DLD1 (cell line): ENCODE results near the gene KRTAP23-1.

Experiments
- in situ Hi-C: cut with HindIII; loops from 2 replicates; pipeline ENCODE4 v1.10.0; 2017; ENCODE audit warnings: low sequenced_read_pairs

Gene KRTAP23-1, protein sequence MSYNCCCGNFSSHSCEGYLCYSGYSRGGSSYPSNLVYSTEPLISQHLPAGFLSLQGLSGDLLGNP

DNA sequence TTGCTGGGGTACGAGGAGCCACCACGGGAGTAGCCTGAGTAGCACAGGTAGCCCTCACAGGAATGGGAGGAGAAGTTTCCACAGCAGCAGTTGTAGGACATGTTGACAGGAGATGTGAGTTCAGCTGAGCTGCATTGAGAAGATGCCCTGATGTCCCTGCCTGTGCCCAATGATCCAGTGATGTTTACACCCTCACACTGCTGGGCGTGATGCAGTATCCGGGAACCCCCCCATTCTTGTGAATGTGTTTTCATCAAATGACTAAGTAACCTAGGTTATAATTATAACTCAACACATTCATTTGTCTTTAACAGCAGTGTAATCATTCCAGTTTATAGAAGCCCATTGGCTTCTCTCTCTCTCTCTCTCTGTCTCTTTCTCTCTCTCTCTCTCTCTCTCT lies at the start of gene KRTAP23-1:
TSS of gene KRTAP23-1 (minus strand) at position 101 of the 400 bp plus-strand sequence. CDS start at position 101, 0 bp downstream.
- in situ Hi-C loops, result no loop called here

DNA sequence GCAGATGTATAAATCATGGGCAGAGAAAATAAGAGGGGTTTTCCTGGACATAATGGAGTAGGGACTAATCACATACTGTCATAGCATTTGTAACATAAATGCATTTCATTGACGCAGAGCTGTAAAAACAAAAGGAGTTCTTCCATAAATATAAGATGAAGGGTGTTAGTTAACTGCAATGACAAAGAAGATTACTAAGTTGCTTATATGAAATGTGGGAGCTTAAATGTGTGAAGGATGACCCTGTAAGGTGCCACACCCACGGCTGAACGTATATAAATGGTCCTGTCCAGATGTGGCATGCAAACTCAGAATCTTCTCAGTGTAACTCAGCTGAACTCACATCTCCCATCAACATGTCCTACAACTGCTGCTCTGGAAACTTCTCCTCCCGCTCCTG lies 47.3 kb upstream of the KRTAP23-1 start, which contains the start of gene KRTAP13-1:
TSS of gene KRTAP13-1 (plus strand) at position 301 of the 400 bp plus-strand sequence. CDS start at position 357, 56 bp downstream.
- in situ Hi-C loops, result no loop called here

DNA sequence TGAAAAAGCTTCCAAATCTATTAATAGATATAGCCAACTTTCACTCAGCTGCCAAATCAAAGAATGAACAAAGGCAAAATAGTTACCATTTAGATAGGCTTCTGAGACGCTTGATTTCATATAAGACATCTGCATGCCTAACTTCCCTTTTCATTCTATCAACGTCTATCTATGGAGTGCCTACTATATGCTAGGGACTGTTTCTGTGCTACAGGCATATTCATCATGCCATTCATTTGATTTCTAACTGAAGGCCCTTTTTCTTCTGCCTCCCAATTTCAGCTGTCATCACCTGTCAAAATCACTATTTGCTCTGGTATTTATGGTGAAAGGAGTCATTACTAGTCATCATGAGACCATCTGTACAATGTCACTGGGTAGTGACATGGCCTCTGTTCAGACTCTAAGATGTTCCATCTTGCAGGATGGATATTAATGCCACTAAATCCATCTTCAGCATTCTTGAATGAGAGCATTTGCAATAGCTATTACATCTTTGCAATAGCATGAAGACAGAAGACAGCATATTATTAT lies 43.2 kb upstream of the KRTAP23-1 start:
- in situ Hi-C loops, result no loop called here

DNA sequence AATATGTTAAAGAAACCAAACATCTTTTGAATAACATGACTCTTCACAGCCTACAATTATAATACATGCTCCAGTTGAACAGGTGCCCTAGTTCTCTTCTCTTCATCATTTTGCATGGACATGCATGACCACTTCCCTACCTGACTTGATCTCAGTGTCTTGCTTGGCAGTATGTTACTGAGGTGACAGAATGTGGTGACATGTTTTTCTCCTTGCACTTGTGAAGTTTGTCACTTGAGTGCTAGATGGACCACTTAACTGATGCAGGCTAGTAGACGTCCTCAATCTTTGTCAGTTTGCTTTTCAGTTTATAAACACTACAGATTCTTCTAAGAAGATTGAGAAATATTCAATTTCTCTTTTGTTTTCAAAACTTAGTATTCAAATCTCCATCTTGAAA lies 33.8 kb upstream of the KRTAP23-1 start:
- in situ Hi-C loops, result no loop called here

DNA sequence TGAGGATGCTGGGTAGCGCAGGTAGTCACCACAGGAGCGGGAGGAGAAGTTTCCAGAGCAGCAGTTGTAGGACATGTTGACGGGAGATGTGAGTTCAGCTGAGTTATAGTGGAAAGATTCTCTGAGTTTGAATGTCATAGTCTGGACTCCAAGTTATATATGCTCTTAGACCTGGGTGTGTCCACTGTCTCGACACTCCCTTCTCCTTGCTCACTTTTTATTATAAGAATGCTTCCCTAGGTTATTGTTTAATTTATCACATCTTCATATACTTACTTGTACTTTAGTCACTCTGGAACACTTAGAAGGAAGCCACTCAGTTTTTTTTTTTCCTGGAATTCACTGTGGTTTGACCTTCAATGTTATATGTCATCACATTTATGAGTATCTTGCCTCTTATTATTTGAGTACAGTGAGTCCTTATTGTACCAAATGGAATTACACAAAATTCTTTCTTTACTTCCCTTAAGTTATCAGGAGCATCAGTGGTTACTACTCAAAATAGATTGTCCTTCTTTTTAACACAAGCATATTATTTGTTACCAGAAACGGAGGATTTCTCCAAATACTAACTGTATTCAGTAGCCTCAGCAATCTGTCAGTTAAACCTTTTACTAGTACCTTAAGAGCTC lies 23.8 kb upstream of the KRTAP23-1 start, which contains the start of gene KRTAP13-2:
TSS of gene KRTAP13-2 (minus strand) at position 133 of the 632 bp plus-strand sequence. CDS start at position 75, 58 bp downstream.
- in situ Hi-C loops, result no loop called here

DNA sequence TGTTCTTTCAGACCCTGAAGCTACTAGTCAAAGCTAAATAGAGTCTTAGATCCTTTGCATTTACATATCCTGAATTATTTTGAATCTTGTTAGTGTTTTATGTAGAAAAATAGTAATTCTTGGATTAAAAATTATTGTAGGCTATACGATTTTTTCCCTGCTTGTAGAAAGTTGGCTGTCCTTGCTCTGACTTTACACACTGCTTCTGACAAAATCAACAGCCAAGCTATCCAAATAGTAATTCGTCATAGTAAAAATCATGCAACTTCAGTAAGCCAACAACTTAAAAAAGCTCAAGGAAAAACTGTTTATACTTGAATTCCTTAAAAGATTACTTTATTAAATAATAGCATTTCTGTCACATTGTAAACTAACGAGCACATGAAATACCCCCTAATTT lies 7.5 kb upstream of the KRTAP23-1 start:
- in situ Hi-C loops, result no loop called here

DNA sequence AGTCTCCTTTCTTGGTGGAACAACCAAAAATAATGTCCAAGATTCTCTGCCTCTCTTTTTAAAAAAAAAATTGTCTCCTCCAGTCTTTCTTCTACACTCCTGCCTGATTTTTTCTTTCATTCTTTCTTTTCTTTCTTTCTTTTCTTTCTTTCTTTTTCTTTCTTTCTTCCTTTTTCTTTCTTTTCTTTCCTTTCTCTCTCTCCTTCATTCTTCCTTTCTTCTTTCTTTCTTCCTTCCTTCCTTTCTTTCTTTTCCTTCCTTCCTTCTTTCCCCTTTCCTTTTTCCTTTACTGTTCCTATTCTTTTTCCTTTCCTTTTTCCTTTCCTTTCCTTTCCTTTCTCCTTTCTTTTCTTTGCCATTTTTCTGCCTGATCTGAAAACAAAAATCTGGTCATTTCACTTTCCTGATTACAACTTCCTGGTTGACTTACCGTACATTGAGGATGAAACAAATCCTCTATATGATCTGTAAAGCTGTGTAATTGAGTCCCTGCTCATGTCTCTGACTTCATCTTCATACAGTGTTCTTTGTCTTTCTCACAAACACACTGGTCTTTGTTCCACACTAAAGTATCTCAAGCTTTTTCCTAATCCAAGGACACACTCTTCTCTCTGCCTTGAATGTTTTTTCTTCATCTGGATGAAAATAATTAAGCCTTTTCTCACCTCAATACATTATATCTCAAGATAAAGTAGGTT lies 6.1 kb upstream of the KRTAP23-1 start:
- in situ Hi-C loops, result no loop called here

DNA sequence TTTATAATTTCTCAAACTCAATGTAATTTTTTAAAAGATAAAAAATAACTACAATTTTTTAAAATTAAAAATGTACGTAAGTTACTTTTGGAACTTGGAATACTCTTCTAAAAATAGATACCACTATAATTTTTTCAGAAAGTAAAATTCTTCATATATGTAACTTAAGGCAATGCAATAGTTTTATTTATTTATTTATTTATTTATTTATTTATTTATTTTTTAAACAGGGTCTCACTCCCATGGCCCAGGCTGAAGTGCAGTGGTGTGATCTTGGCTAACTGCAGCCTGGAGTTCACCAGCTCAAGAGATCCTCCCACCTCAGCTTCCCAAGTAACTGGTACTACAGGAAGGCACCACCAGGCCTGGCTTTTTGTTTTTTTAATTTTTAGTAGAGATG lies 3.1 kb upstream of the KRTAP23-1 start:
- in situ Hi-C loops, result no loop called here

DNA sequence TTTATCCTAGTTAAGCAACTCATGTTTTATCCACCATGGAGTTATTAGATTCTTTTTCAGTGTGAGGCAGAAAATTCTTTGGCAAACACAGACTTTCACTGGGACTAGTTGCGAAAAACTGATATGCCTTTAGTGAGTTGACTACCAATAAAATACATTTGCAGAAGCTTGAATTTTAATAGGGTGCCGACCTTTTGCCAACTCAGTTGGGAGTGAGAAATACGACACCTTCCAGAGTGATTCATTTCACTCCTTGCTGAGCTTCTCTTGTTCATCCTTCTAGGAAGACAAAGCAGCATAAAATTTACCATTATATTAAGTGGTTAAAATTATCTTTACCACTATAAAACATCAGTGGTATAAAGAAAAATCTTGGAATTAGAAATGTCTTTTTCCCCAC lies 1.2 kb upstream of the KRTAP23-1 start:
- in situ Hi-C loops, result no loop called here

DNA sequence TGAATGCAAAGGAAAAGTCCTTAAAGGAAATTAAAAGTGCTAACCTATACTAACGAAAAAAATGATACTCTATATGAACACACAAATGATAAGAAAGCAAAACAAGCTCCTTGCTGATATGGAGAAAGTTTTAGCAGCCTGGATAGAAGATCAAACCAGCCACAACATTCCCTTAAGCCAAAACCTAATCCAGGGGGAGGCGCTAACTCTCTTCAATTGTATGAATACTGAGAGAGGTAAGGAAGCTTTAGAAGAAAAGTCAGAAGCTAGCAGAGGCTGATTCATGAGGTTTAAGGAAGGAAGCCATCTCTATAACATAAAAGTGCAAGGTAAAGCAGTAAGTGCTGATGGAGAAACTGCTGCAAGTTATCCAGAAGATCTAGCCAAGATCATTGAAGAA lies 3.4 kb downstream of the KRTAP23-1 start:
- in situ Hi-C loops, result no loop called here

DNA sequence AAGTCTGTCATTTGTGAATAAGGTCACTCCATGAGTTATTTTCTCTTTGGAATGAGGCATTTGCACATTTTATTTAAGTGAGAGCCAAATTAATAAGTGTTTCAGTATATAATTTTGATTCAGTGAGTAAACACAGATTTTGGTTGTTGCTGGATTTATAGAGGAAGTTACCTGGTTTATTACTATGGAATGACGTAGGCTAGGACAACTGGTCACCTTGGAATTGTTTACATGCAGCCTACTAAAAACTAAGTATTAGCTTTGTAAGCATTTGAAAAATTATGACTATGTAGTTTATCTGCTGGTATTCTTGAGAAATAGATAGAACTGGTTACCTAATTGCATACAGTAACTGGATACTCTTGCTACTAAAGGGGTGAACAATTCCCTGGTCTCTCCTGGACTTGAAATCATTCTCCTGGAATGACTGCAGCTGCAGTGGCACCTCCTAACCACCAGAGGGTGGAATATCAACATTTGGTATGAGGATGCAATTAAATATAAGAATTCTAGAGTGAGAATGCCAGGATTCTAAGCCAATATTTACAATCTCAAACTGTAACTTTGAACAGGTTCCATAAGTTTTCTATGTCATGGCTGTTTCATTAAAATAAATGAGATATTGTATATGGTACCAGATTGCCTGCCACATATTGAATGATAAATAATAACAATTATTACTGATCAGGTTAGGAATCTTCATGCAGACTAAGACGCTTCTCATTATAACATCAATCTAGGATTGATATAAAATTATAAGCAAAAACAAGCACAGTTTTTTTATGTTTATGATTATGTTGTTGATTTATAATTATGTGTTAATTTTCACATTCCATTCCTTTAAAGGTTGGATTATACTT lies 7.5 kb downstream of the KRTAP23-1 start:
- in situ Hi-C loops, result no loop called here

DNA sequence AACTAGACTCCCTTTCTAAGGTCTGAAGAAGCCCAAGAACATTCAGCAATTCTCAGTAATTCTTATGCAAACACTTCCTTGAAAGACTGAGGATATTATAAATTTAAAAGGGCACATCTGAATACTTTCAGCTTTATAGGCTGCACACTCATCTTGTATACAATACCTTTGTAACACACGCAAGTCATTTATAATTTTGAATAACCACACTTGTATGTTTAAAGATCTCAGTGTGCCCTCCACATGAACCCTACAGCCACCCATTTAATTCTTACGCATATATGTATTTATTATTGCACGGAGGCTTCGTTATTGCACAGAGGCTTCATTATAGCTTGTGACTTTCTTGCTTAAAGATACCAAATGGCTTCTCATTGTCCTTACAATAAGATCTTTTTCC lies 9.7 kb downstream of the KRTAP23-1 start:
- in situ Hi-C loops, result no loop called here

DNA sequence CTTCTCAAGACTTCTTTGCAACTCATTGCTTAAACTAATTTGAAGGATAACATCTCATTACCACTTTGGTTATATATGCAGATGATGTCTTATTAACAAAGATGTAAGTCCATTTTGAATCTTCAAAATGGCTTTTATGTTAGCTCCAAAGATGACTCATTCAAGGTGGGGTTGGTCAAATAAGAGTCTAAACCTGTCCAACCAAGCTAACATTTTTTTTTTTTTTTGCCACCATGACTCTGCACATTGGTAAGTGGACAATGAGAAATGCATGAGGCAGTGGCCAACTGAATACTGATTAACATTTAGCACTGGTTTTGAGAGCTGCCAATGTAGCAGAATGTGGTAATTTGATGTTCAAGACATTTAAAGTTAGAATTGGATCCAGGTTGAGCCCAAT lies 10.6 kb downstream of the KRTAP23-1 start:
- in situ Hi-C loops, result no loop called here

DNA sequence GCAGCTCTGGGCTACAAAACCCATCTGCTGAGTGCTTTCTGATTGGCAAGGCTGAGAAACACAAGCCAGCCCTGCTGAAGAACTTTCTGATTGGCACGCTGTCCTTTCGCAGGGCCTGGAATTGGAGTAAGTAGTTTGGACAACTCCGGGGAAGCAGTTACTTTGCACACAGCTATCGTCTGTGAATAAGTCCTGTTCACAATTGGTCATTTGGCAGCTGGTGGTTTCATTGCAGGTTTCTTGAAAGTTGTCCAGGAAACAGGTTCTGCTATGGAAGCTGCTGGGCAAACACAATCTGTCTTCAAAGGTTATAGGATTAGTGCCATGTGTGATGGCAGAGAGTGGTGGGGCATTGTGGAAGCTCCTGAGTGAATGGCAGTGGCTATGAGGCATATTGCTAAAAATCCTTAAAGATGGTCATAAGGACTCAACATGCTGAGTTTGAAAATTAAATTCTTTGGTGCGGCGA lies 11.1 kb downstream of the KRTAP23-1 start, which contains the start of gene KRTAP27-1:
TSS of gene KRTAP27-1 (minus strand) at position 419 of the 469 bp plus-strand sequence. CDS start at position 393, 26 bp downstream.
- in situ Hi-C loops, result no loop called here

DNA sequence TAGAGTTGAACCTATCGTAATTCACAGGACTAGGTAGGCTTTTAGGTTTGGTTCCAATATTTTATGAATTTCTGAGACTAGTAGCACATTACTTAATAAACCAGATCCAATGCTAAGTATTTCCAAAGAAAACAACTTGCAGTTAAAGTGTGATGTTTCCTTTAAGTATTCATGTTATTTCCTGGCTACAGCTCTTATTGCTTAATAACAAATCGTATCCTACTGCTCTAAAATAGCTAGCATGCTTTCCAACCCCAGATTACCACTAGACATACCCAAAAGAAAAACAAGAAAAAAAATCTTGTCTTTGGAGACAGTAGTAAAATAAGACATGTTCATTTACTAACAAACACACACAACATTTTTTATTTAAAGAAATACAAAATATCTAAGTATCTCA lies 11.8 kb downstream of the KRTAP23-1 start:
- in situ Hi-C loops, result no loop called here

DNA sequence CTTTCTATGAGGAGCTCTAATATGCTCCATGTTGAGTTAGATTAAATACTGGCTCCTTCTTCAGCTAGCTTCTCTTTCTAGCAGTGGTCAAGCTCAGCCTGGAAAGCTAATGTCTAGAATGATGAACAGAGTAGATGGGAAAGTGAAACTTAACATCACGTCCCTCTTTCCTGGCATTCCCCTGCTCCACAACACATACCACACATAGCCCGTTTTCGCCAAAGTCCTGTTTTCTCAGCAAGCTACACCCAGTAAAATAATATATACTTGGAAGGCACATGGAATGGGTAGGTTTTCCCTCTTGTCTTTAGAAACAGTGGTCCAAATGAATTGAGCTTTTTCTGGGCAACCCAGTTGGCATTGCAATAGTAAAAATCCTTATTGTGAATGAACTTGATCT lies 14.7 kb downstream of the KRTAP23-1 start:
- in situ Hi-C loops, result no loop called here

DNA sequence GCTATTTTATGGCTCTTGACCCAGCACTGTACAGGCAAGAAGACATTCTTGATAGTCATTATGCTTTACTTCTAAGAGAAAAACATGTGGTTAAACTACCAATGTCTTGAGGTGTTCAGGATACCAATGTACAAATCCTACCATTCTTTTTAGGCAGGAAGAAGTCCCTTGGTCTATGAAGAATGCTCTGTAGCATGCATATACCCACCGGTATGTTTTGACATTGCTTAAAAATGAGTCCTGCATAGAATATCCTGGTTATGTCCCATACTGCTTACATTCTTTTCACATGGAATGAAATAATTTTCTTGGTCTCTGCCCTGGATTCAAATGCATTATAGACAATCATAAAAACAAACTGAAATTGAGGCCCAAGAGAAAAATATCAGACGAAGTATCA lies 15.7 kb downstream of the KRTAP23-1 start:
- in situ Hi-C loops, result no loop called here

DNA sequence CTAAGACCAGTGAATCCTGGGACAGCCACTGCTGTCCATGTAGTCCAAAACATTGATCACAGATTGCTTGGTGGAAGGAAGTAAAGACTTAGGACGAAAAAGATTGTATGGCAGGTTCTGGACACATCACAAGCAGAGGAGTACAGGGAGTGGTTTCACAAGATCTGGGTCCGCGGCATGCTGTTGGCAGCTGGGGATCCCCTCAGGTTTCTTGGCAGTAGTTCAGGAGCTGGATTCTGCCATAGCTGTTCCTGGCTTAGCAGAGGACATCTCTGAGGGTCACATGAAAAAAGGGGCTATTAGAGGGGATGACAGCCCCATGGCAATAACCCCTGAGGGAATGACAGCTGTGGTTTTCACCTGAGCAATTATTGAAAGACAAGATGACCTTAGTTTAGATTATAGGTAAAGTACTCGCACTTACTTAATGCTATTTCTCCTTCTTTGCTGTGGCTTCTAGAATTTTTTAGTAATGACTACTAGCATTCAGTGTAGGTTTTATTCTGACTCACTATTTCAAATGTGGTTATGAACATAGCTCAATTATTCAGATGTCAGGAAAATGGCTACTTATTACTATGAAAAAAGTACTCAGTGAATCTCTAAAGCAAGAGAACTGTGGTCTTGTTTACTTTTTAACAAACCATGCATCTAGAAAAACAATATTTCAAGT lies 19.1 kb downstream of the KRTAP23-1 start:
- in situ Hi-C loops, result no loop called here

DNA sequence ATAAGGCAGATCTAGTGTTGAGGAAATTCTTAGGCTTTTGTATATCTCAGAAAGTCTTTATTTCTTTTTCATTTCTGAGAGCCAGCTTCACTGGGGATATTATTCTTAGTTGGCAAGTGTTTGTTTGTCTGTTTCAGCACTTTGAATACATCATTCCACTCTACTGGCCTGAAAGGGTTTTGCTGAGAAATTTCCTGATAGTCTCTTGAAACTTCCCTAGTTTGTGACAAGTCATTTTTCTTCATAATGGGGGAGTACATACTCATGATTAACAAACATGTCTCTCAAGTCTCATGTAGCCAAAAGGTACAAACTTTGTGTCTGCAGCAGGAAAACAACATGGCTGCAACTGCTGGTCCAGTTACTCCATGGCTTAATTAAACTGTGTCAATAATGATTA lies 22.0 kb downstream of the KRTAP23-1 start:
- in situ Hi-C loops, result no loop called here

DNA sequence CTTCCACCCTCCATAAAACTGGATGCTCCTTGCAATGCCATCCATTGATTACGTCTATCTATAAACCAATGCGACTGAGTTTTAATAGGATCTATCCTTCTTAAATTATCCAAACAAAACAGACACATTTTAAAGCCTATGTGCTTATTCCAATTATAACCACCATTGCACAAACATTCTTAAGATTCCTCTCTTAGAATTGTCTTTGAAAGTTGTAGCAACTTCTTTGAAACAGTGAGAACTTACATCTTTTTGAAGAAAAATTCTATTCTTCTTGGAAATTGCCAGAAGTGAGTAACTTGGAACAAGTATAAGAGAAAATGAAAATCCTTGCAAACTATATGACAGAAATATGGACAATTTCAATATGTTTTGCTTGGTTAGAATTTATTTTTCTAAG lies 28.2 kb downstream of the KRTAP23-1 start, which contains the start of gene KRTAP26-1:
TSS of gene KRTAP26-1 (minus strand) at position 101 of the 400 bp plus-strand sequence. CDS start 280 bp downstream, outside the sequence.
- in situ Hi-C loops, result no loop called here
